Measurements from ENCODE around the gene SYTL3.

SYTL3 gene

GRCh38 chr6:158771399-158772152, 121.7 kb downstream of the SYTL3 start:
- Mint-ChIP-seq H3K36me3 (peaks cover 62 to 72% of the 10 kb centered on the region in 2 donors), H3K4me3 (peak overlapping the region; percentile 22 to 41)
- no peak for DNase-seq

GRCh38 chr6:158772172-158772571, 122.3 kb downstream of the SYTL3 start:
- Mint-ChIP-seq H3K36me3 (peaks cover 63 to 72% of the 10 kb centered on the region in 2 donors), H3K4me3 (peak overlapping the region; percentile 20 to 41), H3K4me1 (peaks cover 25 to 44% of the 10 kb centered on the region in 2 donors), H3K9me3 (no peaks in the 10 kb centered on the region), H3K27ac (peak overlapping the region; percentile 89), H3K27me3 (no peaks in the 10 kb centered on the region)
- DNase-seq, result no peak
- no peak for ATAC-seq (replicated peaks)

More at GRCh38 chr6:158771399-158772152, 121.7 kb downstream of the SYTL3 start:
- H3K4me1 Mint-ChIP-seq, result peaks cover 22 to 40% of the 10 kb centered on the region in 2 donors
- no peaks in the 10 kb centered on the region for H3K27me3 Mint-ChIP-seq
- peak overlapping the region; percentile 94 for H3K27ac Mint-ChIP-seq
- H3K9me3 Mint-ChIP-seq, result no peaks in the 10 kb centered on the region
- ATAC-seq (replicated peaks), result no peak

GRCh38 chr6:158772851-158773371, 123.1 kb downstream of the SYTL3 start:
- DNase-seq, result no peak
- ATAC-seq (replicated peaks), result no peak
- Mint-ChIP-seq H3K36me3 (peaks cover 64 to 73% of the 10 kb centered on the region in 2 donors), H3K4me1 (peaks cover 25 to 47% of the 10 kb centered on the region in 2 donors), H3K27ac (peak overlapping the region; percentile 81), H3K4me3 (no peak overlapping the region), H3K9me3 (no peaks in the 10 kb centered on the region), H3K27me3 (no peaks in the 10 kb centered on the region)

- DNase-seq (no peak), ATAC-seq (replicated peaks) (no peak)
These were observed 124.0 kb downstream of the SYTL3 start for GRCh38 chr6:158773581-158774449.

GRCh38 chr6:158774717-158775449, 125.0 kb downstream of the SYTL3 start:
- Mint-ChIP-seq H3K4me1 (peaks cover 16 to 49% of the 10 kb centered on the region in 2 donors), H3K4me3 (no peak overlapping the region), H3K9me3 (no peaks in the 10 kb centered on the region), H3K27ac (no peak overlapping the region), H3K27me3 (no peaks in the 10 kb centered on the region), H3K36me3 (peaks cover 60 to 69% of the 10 kb centered on the region in 2 donors)
- ATAC-seq (replicated peaks), result no peak
- no peak for DNase-seq

More at GRCh38 chr6:158773581-158774449, 124.0 kb downstream of the SYTL3 start:
- peaks cover 63 to 73% of the 10 kb centered on the region in 2 donors for H3K36me3 Mint-ChIP-seq
- H3K27me3 Mint-ChIP-seq, result no peaks in the 10 kb centered on the region
- H3K4me1 Mint-ChIP-seq, result peaks cover 23 to 52% of the 10 kb centered on the region in 2 donors
- H3K27ac Mint-ChIP-seq, result peak overlapping the region; percentile 81
- no peak overlapping the region for H3K4me3 Mint-ChIP-seq
- H3K9me3 Mint-ChIP-seq, result no peaks in the 10 kb centered on the region

- H3K36me3 Mint-ChIP-seq, result peaks cover 59 to 66% of the 10 kb centered on the region in 2 donors
- peaks cover 13 to 48% of the 10 kb centered on the region in 2 donors for H3K4me1 Mint-ChIP-seq
- no peak overlapping the region for H3K27ac Mint-ChIP-seq
- no peak overlapping the region for H3K4me3 Mint-ChIP-seq
- ATAC-seq (replicated peaks), result no peak
- no peaks in the 10 kb centered on the region for H3K27me3 Mint-ChIP-seq
- no peak for DNase-seq
- no peaks in the 10 kb centered on the region for H3K9me3 Mint-ChIP-seq
These were observed 126.0 kb downstream of the SYTL3 start for GRCh38 chr6:158775832-158776231.

GRCh38 chr6:158776737-158777136, 126.9 kb downstream of the SYTL3 start:
- ATAC-seq (replicated peaks) (no peak), DNase-seq (no peak)
- Mint-ChIP-seq H3K27ac (peak overlapping the region; percentile 83), H3K4me1 (peaks cover 15 to 43% of the 10 kb centered on the region in 2 donors), H3K36me3 (peaks cover 61 to 66% of the 10 kb centered on the region in 2 donors), H3K27me3 (no peaks in the 10 kb centered on the region), H3K4me3 (no peak overlapping the region), H3K9me3 (no peaks in the 10 kb centered on the region)

- DNase-seq (no peak), ATAC-seq (replicated peaks) (no peak)
- Mint-ChIP-seq H3K4me3 (no peak overlapping the region), H3K27ac (peak overlapping the region; percentile 83), H3K27me3 (no peaks in the 10 kb centered on the region), H3K9me3 (no peaks in the 10 kb centered on the region), H3K36me3 (peaks cover 60 to 67% of the 10 kb centered on the region in 2 donors), H3K4me1 (peaks cover 13 to 46% of the 10 kb centered on the region in 2 donors)
These were observed 127.7 kb downstream of the SYTL3 start for GRCh38 chr6:158777510-158777909.

GRCh38 chr6:158778005-158778527, 128.2 kb downstream of the SYTL3 start:
- H3K4me1 Mint-ChIP-seq, result peaks cover 13 to 47% of the 10 kb centered on the region in 2 donors
- H3K27ac Mint-ChIP-seq, result peak overlapping the region; percentile 83
- no peak for DNase-seq
- no peak overlapping the region for H3K4me3 Mint-ChIP-seq
- ATAC-seq (replicated peaks), result no peak
- no peaks in the 10 kb centered on the region for H3K9me3 Mint-ChIP-seq
- no peaks in the 10 kb centered on the region for H3K27me3 Mint-ChIP-seq
- H3K36me3 Mint-ChIP-seq, result peaks cover 58 to 66% of the 10 kb centered on the region in 2 donors

- Mint-ChIP-seq H3K27me3 (no peaks in the 10 kb centered on the region), H3K9me3 (no peaks in the 10 kb centered on the region), H3K4me3 (no peak overlapping the region), H3K36me3 (peaks cover 69 to 79% of the 10 kb centered on the region in 2 donors), H3K4me1 (peaks cover 13 to 41% of the 10 kb centered on the region in 2 donors), H3K27ac (peak overlapping the region; percentile 38)
- ATAC-seq (replicated peaks), result no peak
- no peak for DNase-seq
These were observed 130.5 kb downstream of the SYTL3 start for GRCh38 chr6:158780246-158780884.

GRCh38 chr6:158780988-158781691, 131.3 kb downstream of the SYTL3 start:
- ATAC-seq (replicated peaks) (no peak), DNase-seq (no peak)
- Mint-ChIP-seq H3K4me1 (peaks cover 13 to 41% of the 10 kb centered on the region in 2 donors), H3K27ac (peak overlapping the region; percentile 38), H3K36me3 (peaks cover 68 to 81% of the 10 kb centered on the region in 2 donors), H3K9me3 (no peaks in the 10 kb centered on the region), H3K27me3 (no peaks in the 10 kb centered on the region), H3K4me3 (no peak overlapping the region)

- H3K36me3 Mint-ChIP-seq, result peaks cover 71 to 82% of the 10 kb centered on the region in 2 donors
- H3K27ac Mint-ChIP-seq, result peak overlapping the region; percentile 38
- no peaks in the 10 kb centered on the region for H3K9me3 Mint-ChIP-seq
- no peak for DNase-seq
- no peak overlapping the region for H3K4me3 Mint-ChIP-seq
- no peaks in the 10 kb centered on the region for H3K27me3 Mint-ChIP-seq
- no peak for ATAC-seq (replicated peaks)
- H3K4me1 Mint-ChIP-seq, result peaks cover 10 to 38% of the 10 kb centered on the region in 2 donors
These were observed 132.0 kb downstream of the SYTL3 start for GRCh38 chr6:158781692-158782373.
